T-helper 2 cell treated with Interferon-gamma antibody and Interleukin-4, amounts not matched to agents 5 μg/mL and 100 μg/mL, for 36 hours (primary cell): ENCODE data around the gene RNF227.

Experiments used
- DNase-seq: peaks from one replicate; pipeline ENCODE4 v3.0.0; 2021; ENCODE audit warnings: low spot score
- H3K27ac Mint-ChIP-seq: one replicate; pipeline ENCODE4 v1.8.0; 2021; ENCODE audit warnings: mild to moderate bottlenecking, mixed read lengths
- H3K27me3 Mint-ChIP-seq: one replicate; pipeline ENCODE4 v1.8.0; 2021; ENCODE audit warnings: low read depth, mixed read lengths
- H3K36me3 Mint-ChIP-seq: one replicate; pipeline ENCODE4 v1.8.0; 2021; ENCODE audit warnings: low read depth, mixed read lengths
- H3K4me1 Mint-ChIP-seq: one replicate; pipeline ENCODE4 v1.8.0; 2021; ENCODE audit warnings: low read depth, mixed read lengths
- H3K4me3 Mint-ChIP-seq: one replicate; pipeline ENCODE4 v1.8.0; 2022; ENCODE audit warnings: mild to moderate bottlenecking, moderate library complexity, mixed read lengths
- H3K9me3 Mint-ChIP-seq: one replicate; pipeline ENCODE4 v1.8.0; 2021; ENCODE audit warnings: mixed read lengths

RNF227 gene

GRCh38 chr17:7889166-7889955 is 26.7 kb downstream of the RNF227 start:
- Mint-ChIP-seq H3K9me3 (no peaks in the 10 kb centered on the region), H3K4me3 (no peak overlapping the region), H3K27ac (no peak overlapping the region), H3K36me3 (peaks cover 45% of the 10 kb centered on the region), H3K4me1 (peaks cover 13% of the 10 kb centered on the region), H3K27me3 (no peaks in the 10 kb centered on the region)
- DNase-seq, result no peak

- peak; percentile 69 for DNase-seq
- no peaks in the 10 kb centered on the region for H3K9me3 Mint-ChIP-seq
- H3K27me3 Mint-ChIP-seq, result no peaks in the 10 kb centered on the region
- no peak within 1 kb of the TSS for H3K27ac Mint-ChIP-seq
- H3K4me1 Mint-ChIP-seq, result peaks cover 13% of the 10 kb centered on the region
- peaks cover 35% of the 10 kb centered on the region for H3K36me3 Mint-ChIP-seq
- H3K4me3 Mint-ChIP-seq, result no peak within 1 kb of the TSS
Observed at GRCh38 chr17:7888184-7888920, 27.7 kb downstream of the RNF227 start, which contains the start of gene CHD3. CHD3 (plus strand) TSS chr17:7888789; CDS start chr17:7889001, 212 bp downstream.

GRCh38 chr17:7887482-7888183 is 28.5 kb downstream of the RNF227 start:
- Mint-ChIP-seq H3K9me3 (no peaks in the 10 kb centered on the region), H3K36me3 (peaks cover 31% of the 10 kb centered on the region), H3K27ac (no peak overlapping the region), H3K27me3 (no peaks in the 10 kb centered on the region), H3K4me3 (no peak overlapping the region), H3K4me1 (peaks cover 13% of the 10 kb centered on the region)
- DNase-seq, result peak; percentile 90

GRCh38 chr17:7887038-7887481 is 29.0 kb downstream of the RNF227 start:
- Mint-ChIP-seq H3K9me3 (no peaks in the 10 kb centered on the region), H3K27me3 (no peaks in the 10 kb centered on the region), H3K36me3 (peaks cover 29% of the 10 kb centered on the region), H3K4me3 (no peak overlapping the region), H3K27ac (no peak overlapping the region), H3K4me1 (peaks cover 13% of the 10 kb centered on the region)
- DNase-seq, result no peak

DNA sequence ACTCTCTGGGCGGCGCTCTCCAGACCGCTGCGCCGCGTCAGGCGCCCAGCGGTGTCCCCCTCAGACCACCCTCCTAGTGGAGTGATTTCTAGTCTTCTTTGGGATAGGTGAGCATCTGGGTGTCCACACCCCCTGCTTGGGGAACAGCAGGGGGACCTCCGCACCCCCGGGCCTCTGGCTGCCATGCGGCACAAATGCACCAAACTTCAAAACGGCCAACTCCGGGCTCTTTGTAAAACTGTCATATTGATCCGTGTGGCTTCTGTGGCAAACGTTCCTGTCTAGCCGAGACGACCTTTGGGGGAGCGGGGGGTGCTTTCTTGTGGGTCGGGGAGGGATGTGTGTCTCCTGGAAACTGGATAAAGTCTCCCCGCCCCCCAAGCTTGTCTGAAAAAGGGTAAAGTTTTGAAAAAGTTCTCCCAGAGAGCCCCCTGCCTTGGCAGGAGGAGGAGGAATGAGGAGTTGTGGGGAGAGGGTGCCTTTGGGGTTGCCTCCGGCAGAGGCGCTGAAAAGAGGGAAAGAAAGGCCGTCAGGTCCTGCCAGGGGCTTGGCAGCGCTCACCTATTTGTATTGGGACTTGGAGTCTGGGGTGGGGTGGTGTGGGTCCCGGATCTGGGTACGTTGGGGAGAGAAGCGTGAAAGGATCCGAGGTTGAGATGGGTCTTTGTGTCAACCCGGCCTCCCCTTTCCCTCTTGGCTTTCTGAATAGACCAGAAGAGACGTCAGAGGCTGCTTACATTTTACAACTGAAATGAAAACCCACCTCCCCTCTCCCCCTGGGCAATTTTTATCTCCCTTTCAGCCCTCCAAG is 29.7 kb downstream of the RNF227 start:
- Mint-ChIP-seq H3K27me3 (no peaks in the 10 kb centered on the region), H3K4me1 (peaks cover 13% of the 10 kb centered on the region), H3K27ac (no peak overlapping the region), H3K9me3 (no peaks in the 10 kb centered on the region), H3K4me3 (no peak overlapping the region), H3K36me3 (peaks cover 26% of the 10 kb centered on the region)
- DNase-seq, result peak; percentile 45

- H3K27me3 Mint-ChIP-seq, result no peaks in the 10 kb centered on the region
- no peak overlapping the region for H3K4me3 Mint-ChIP-seq
- H3K9me3 Mint-ChIP-seq, result no peaks in the 10 kb centered on the region
Observed at GRCh38 chr17:7885367-7886226, 30.5 kb downstream of the RNF227 start.

GRCh38 chr17:7884581-7885366 is 31.3 kb downstream of the RNF227 start:
- H3K36me3 Mint-ChIP-seq, result peaks cover 11% of the 10 kb centered on the region
- H3K4me1 Mint-ChIP-seq, result peaks cover 8% of the 10 kb centered on the region
- DNase-seq, result peak; percentile 30
- H3K4me3 Mint-ChIP-seq, result peak overlapping the region; percentile 65
- no peaks in the 10 kb centered on the region for H3K27me3 Mint-ChIP-seq
- H3K9me3 Mint-ChIP-seq, result no peaks in the 10 kb centered on the region
- H3K27ac Mint-ChIP-seq, result peak overlapping the region; percentile 93

More at GRCh38 chr17:7885367-7886226, 30.5 kb downstream of the RNF227 start:
- peak; percentile 44 for DNase-seq
- Mint-ChIP-seq H3K27ac (no peak overlapping the region), H3K4me1 (peaks cover 11% of the 10 kb centered on the region), H3K36me3 (peaks cover 18% of the 10 kb centered on the region)

DNA sequence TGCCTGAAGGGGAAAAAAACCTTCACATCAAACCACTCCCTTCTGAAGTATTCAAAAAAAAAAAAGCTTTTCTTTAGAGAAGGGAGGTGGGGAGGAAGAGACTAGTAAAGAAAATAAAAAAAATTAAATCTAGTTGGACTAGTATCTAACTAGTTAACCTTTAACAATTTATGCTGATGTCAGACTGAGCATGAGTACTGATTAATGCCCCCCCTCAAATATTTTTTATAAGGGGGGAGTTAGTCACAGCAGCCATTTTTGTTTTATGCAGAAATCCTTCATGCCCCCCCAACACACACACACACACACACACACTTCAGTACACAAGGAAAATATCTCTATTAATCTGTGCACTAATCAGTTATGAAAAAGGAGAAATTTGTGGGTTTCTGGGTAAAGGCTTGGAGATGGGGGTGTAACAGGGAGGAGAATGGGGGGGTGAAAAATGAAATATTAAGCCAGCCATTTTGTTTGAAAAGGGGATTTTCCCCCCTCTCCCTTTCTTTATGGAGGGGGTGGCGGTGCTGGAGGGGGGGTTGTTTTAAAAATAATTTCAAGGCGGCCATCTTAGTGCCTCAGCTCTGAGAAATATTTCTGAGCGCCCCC is 32.2 kb downstream of the RNF227 start:
- H3K4me3 Mint-ChIP-seq, result no peak overlapping the region
- peaks cover 6% of the 10 kb centered on the region for H3K36me3 Mint-ChIP-seq
- H3K4me1 Mint-ChIP-seq, result peaks cover 5% of the 10 kb centered on the region
- no peak for DNase-seq
- peak overlapping the region; percentile 88 for H3K27ac Mint-ChIP-seq
- no peaks in the 10 kb centered on the region for H3K27me3 Mint-ChIP-seq
- H3K9me3 Mint-ChIP-seq, result no peaks in the 10 kb centered on the region

- Mint-ChIP-seq H3K4me3 (no peak overlapping the region), H3K27ac (no peak overlapping the region), H3K36me3 (peaks cover 6% of the 10 kb centered on the region)
Observed at GRCh38 chr17:7882629-7883028, 33.5 kb downstream of the RNF227 start.

DNA sequence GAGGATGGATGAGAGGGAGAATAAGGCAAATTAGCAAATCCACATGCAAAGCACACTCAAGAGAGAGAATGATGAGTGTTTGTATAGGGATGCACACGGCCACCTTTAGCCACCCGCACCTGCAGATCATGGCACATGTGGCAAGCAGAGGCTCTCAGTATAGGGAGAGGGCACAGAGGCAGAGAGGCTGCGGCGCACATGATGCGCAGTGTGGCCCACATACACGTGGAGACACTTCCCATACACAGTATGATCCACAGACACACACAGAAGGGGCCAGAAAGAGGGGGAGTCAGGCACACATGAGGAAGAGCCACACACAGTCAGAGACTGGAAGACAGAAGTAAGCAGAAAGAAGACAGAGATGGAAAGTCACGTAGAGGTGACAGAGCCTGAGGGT is 34.0 kb downstream of the RNF227 start:
- H3K4me3 Mint-ChIP-seq, result no peak overlapping the region
- H3K27me3 Mint-ChIP-seq, result no peaks in the 10 kb centered on the region
- no peaks in the 10 kb centered on the region for H3K9me3 Mint-ChIP-seq
- peaks cover 6% of the 10 kb centered on the region for H3K4me1 Mint-ChIP-seq
- H3K27ac Mint-ChIP-seq, result no peak overlapping the region
- no peak for DNase-seq
- peaks cover 9% of the 10 kb centered on the region for H3K36me3 Mint-ChIP-seq

More at GRCh38 chr17:7882629-7883028, 33.5 kb downstream of the RNF227 start:
- Mint-ChIP-seq H3K27me3 (no peaks in the 10 kb centered on the region), H3K9me3 (no peaks in the 10 kb centered on the region), H3K4me1 (peaks cover 5% of the 10 kb centered on the region)
- no peak for DNase-seq

DNA sequence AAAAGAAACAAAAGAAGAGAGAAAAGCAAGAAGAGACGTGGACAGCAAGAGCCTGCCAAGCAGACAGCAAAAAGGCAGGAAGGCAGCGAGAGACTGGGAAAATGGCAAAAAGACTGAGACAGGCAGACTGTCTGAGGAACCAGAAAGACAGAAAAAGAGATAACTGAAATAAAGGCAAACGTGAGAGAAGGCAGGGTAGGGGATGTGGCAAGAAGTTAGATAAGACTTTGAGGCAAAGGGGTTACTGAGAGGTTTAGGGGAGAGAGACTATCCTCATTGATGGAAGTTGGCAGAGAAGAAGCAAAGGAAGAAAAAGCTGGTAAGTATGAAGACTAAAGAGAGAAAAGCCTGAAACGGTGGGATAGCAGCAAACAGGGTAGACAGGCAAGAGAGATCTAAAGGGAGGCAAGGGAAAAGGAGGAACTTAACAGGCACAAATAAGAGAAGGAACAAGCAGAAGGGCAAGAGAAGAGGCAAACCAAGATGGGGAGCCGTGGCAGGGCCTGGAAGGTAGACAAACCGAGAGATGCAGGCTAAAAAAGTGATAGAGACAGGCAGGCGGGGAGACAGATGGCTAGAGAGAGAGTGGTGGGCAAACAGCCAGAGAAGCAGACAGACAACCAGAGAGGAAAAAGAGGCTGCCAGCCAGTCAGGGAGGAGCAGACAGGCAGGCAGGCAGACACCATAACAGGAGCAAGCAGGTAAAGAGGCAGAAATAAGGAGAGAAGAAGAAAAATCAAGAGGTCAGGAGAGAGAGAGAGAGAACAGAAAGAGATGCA is 34.6 kb downstream of the RNF227 start:
- no peaks in the 10 kb centered on the region for H3K27me3 Mint-ChIP-seq
- peaks cover 3% of the 10 kb centered on the region for H3K4me1 Mint-ChIP-seq
- no peak overlapping the region for H3K27ac Mint-ChIP-seq
- peaks cover 9% of the 10 kb centered on the region for H3K36me3 Mint-ChIP-seq
- DNase-seq, result no peak
- no peaks in the 10 kb centered on the region for H3K9me3 Mint-ChIP-seq
- no peak overlapping the region for H3K4me3 Mint-ChIP-seq
